ENCODE results near the gene PCLO. TPM values are rescaled to one million over a fixed set of nuclear protein-coding genes. Genes with fewer than 3 reads are reported as not detected.

The PCLO gene
- total RNA-seq, result 5.3 to 7.4 TPM (median 6.0 TPM) in 3 replicates

- H3K36me3 Mint-ChIP-seq, result no peaks in the 10 kb centered on the region
- peaks cover 13% of the 10 kb centered on the region for H3K4me1 Mint-ChIP-seq
- peak within 1 kb of the TSS; percentile 76 for H3K4me3 Mint-ChIP-seq
- TF ChIP-seq CTCF (IDR thresholded peaks at IDR 0.05; ENCODE audit: unreplicated experiment), result no peak
- H3K9me3 Mint-ChIP-seq, result no peaks in the 10 kb centered on the region
- no peaks in the 10 kb centered on the region for H3K27me3 Mint-ChIP-seq (ENCODE audit: low read depth)
- peak within 1 kb of the TSS; percentile 87 for H3K27ac Mint-ChIP-seq
- DNase-seq (ENCODE audit: low spot score in 2 of 2, unreplicated experiment in 2 of 2), result peak; percentile 80 to 94
Observed at GRCh38 chr7:83162402-83163256, at the start of gene PCLO. Gene PCLO (minus strand): TSS chr7:83162884. CDS start chr7:83162592, 292 bp downstream.

GRCh38 chr7:83211685-83212084, 49.0 kb upstream of the PCLO start:
- H3K36me3 Mint-ChIP-seq, result no peaks in the 10 kb centered on the region
- H3K4me1 Mint-ChIP-seq, result no peaks in the 10 kb centered on the region
- H3K4me3 Mint-ChIP-seq, result no peak overlapping the region
- H3K27ac Mint-ChIP-seq, result no peak overlapping the region
- H3K27me3 Mint-ChIP-seq (ENCODE audit: low read depth), result no peaks in the 10 kb centered on the region
- H3K9me3 Mint-ChIP-seq, result no peaks in the 10 kb centered on the region
- no peak for DNase-seq (ENCODE audit: low spot score in 2 of 2, unreplicated experiment in 2 of 2)
- TF ChIP-seq CTCF (IDR thresholded peaks at IDR 0.05; ENCODE audit: unreplicated experiment), result no peak

- Mint-ChIP-seq H3K9me3 (no peaks in the 10 kb centered on the region), H3K4me1 (no peaks in the 10 kb centered on the region), H3K27ac (no peak overlapping the region), H3K36me3 (no peaks in the 10 kb centered on the region), H3K4me3 (no peak overlapping the region), H3K27me3 (ENCODE audit: low read depth) (no peaks in the 10 kb centered on the region)
- no peak for DNase-seq (ENCODE audit: low spot score in 2 of 2, unreplicated experiment in 2 of 2)
- TF ChIP-seq CTCF (IDR thresholded peaks at IDR 0.05; ENCODE audit: unreplicated experiment), result no peak
Observed at GRCh38 chr7:83210479-83210878, 47.8 kb upstream of the PCLO start.

GRCh38 chr7:83204715-83205114, 42.0 kb upstream of the PCLO start:
- no peak overlapping the region for H3K4me3 Mint-ChIP-seq
- TF ChIP-seq CTCF (IDR thresholded peaks at IDR 0.05; ENCODE audit: unreplicated experiment), result no peak
- no peaks in the 10 kb centered on the region for H3K9me3 Mint-ChIP-seq
- no peaks in the 10 kb centered on the region for H3K4me1 Mint-ChIP-seq
- H3K36me3 Mint-ChIP-seq, result no peaks in the 10 kb centered on the region
- H3K27me3 Mint-ChIP-seq (ENCODE audit: low read depth), result no peaks in the 10 kb centered on the region
- no peak overlapping the region for H3K27ac Mint-ChIP-seq
- DNase-seq (ENCODE audit: low spot score in 2 of 2, unreplicated experiment in 2 of 2), result no peak

GRCh38 chr7:83201355-83201754, 38.7 kb upstream of the PCLO start:
- TF ChIP-seq CTCF (IDR thresholded peaks at IDR 0.05; ENCODE audit: unreplicated experiment), result no peak
- H3K27me3 Mint-ChIP-seq (ENCODE audit: low read depth), result no peaks in the 10 kb centered on the region
- no peaks in the 10 kb centered on the region for H3K36me3 Mint-ChIP-seq
- no peak overlapping the region for H3K27ac Mint-ChIP-seq
- H3K9me3 Mint-ChIP-seq, result peaks cover 3% of the 10 kb centered on the region
- H3K4me3 Mint-ChIP-seq, result no peak overlapping the region
- DNase-seq (ENCODE audit: low spot score in 2 of 2, unreplicated experiment in 2 of 2), result no peak
- no peaks in the 10 kb centered on the region for H3K4me1 Mint-ChIP-seq

Measured in mesothelial cell of epicardium (in vitro differentiated cells).